T-helper 2 cell treated with Interferon-gamma antibody and Interleukin-4, amounts not matched to agents 5 μg/mL and 100 μg/mL, for 36 hours (primary cell): ENCODE results near the gene KRT23.
A peak's percentile ranks its signal among the peaks of the same experiment; 100 is the strongest.

ENCODE experiments used
- DNase-seq: peaks from one replicate; pipeline ENCODE4 v3.0.0; 2021; ENCODE audit warnings: low spot score
- H3K27ac Mint-ChIP-seq: one replicate; pipeline ENCODE4 v1.8.0; 2021; ENCODE audit warnings: mild to moderate bottlenecking, mixed read lengths
- H3K27me3 Mint-ChIP-seq: one replicate; pipeline ENCODE4 v1.8.0; 2021; ENCODE audit warnings: low read depth, mixed read lengths
- H3K36me3 Mint-ChIP-seq: one replicate; pipeline ENCODE4 v1.8.0; 2021; ENCODE audit warnings: low read depth, mixed read lengths
- H3K4me1 Mint-ChIP-seq: one replicate; pipeline ENCODE4 v1.8.0; 2021; ENCODE audit warnings: low read depth, mixed read lengths
- H3K4me3 Mint-ChIP-seq: one replicate; pipeline ENCODE4 v1.8.0; 2022; ENCODE audit warnings: mild to moderate bottlenecking, moderate library complexity, mixed read lengths
- H3K9me3 Mint-ChIP-seq: one replicate; pipeline ENCODE4 v1.8.0; 2021; ENCODE audit warnings: mixed read lengths

The KRT23 gene

DNA sequence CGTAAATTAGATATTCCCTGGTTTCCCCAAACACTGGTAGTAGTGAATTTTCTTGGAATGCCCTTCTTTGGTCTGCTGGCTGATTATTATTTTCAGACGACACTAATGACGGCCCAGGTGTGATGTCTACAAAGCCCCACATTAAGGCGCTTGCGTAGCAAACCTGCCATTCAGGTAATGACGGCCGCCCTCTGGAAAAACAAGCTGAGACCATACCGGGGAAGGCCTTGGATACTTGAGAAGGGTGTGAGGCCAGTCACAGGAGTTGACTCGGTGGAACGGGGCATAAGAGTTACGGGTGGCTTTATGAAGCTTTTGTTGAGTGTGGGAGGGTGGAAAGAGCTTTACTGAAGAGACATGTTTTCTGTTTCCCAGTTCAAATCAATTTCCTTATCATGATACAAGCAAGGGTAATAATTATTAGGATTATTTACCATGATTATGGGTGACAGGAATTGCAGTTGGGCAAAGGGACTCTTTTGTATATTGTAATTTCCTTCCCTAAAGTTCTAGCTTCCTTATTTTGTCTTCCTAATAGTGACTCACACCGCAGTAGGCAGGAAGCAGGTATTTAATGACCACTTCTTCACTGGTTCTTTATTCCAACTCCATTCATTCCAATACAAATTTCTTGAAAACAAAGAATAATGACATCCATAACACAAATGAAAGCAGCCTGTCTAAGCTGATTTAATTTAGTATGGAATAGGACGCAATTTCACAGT lies 24.8 kb downstream of the KRT23 start:
- DNase-seq: no peak
- Mint-ChIP-seq H3K4me1 (no peaks in the 10 kb centered on the region), H3K36me3 (no peaks in the 10 kb centered on the region), H3K27me3 (peaks cover 30% of the 10 kb centered on the region), H3K27ac (no peak overlapping the region), H3K9me3 (no peaks in the 10 kb centered on the region), H3K4me3 (no peak overlapping the region)

DNA sequence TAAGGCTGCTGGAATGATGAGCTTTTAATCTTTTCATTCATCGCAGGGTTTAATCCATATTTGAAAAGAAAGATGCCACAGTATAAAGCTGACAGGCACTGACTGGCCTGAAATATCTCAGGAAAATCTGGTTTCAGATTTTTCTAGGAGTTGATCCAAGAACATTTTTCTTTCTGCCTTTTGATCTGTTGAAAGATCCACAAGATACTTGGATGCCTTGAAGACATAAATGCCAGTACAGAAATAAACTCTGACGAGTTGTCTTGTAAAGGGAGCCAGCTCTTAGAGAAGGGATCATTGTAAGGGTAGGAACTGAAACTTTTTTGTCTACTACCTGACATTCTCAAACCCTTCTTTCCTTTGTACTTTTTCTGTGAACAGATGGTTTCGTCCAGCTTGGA lies 27.0 kb downstream of the KRT23 start:
- H3K4me3 Mint-ChIP-seq: no peak overlapping the region
- no peaks in the 10 kb centered on the region for H3K9me3 Mint-ChIP-seq
- H3K4me1 Mint-ChIP-seq: no peaks in the 10 kb centered on the region
- H3K27me3 Mint-ChIP-seq: peaks cover 31% of the 10 kb centered on the region
- no peaks in the 10 kb centered on the region for H3K36me3 Mint-ChIP-seq
- H3K27ac Mint-ChIP-seq: no peak overlapping the region
- no peak for DNase-seq

GRCh38 chr17:40909755-40910154 lies 27.7 kb downstream of the KRT23 start:
- Mint-ChIP-seq H3K27ac (no peak overlapping the region), H3K27me3 (peaks cover 33% of the 10 kb centered on the region), H3K4me3 (no peak overlapping the region), H3K9me3 (no peaks in the 10 kb centered on the region), H3K36me3 (no peaks in the 10 kb centered on the region), H3K4me1 (no peaks in the 10 kb centered on the region)
- no peak for DNase-seq

- Mint-ChIP-seq H3K36me3 (no peaks in the 10 kb centered on the region), H3K4me3 (no peak overlapping the region), H3K27ac (no peak overlapping the region), H3K27me3 (peaks cover 36% of the 10 kb centered on the region), H3K4me1 (no peaks in the 10 kb centered on the region), H3K9me3 (no peaks in the 10 kb centered on the region)
- peak; percentile 50 for DNase-seq
Measured at GRCh38 chr17:40909351-40909750, 28.1 kb downstream of the KRT23 start.

- Mint-ChIP-seq H3K27me3 (peaks cover 34% of the 10 kb centered on the region), H3K4me1 (peaks cover 8% of the 10 kb centered on the region), H3K9me3 (no peaks in the 10 kb centered on the region), H3K4me3 (no peak overlapping the region), H3K27ac (no peak overlapping the region), H3K36me3 (no peaks in the 10 kb centered on the region)
- DNase-seq: no peak
Measured at GRCh38 chr17:40906613-40907012, 30.8 kb downstream of the KRT23 start.

DNA sequence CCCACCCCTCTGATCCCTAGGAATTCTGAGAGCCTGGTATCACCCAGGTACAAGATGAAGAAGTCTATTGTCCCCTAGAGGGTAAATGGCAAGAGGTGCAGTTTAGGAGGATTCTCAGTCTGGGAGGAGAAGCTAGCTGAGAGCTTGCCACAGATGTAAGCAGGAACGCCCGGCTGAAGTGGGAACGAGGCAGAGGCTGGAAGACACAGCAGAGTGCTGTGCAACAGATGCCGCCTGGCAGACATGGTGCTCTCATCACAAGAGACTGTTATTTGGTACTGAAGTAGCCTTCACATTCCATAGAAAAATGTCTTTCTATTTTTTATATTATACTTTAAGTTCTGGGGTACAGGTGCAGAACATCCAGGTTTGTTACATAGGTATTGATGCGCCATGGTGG lies 32.1 kb downstream of the KRT23 start:
- DNase-seq: no peak
- no peak overlapping the region for H3K27ac Mint-ChIP-seq
- H3K27me3 Mint-ChIP-seq: peaks cover 30% of the 10 kb centered on the region
- peaks cover 8% of the 10 kb centered on the region for H3K4me1 Mint-ChIP-seq
- no peaks in the 10 kb centered on the region for H3K36me3 Mint-ChIP-seq
- H3K4me3 Mint-ChIP-seq: no peak overlapping the region
- no peaks in the 10 kb centered on the region for H3K9me3 Mint-ChIP-seq

GRCh38 chr17:40903129-40903847 lies 34.2 kb downstream of the KRT23 start:
- H3K27me3 Mint-ChIP-seq: peaks cover 23% of the 10 kb centered on the region

DNA sequence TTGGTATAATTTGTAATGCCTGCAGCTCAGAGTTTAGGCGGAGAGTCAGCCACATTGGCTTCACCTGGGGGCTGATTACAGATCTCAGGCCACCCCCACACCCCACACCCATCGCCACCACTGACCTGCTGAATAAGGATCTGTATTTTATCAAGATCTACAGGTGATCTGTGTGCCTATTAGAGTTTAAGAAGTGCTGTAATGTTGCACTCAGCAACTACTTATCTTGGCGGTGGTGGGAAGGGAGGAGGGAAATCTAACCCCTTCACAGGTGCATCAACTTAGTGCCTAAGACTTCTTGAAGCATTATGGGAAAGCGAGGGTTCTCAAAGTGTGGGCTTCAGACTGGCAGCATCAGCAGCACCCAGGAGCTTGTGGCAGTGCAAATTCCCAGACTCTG lies 34.9 kb downstream of the KRT23 start:
- no peaks in the 10 kb centered on the region for H3K9me3 Mint-ChIP-seq
- DNase-seq: no peak
- H3K27me3 Mint-ChIP-seq: peaks cover 21% of the 10 kb centered on the region
- H3K4me3 Mint-ChIP-seq: no peak overlapping the region
- no peaks in the 10 kb centered on the region for H3K36me3 Mint-ChIP-seq
- H3K4me1 Mint-ChIP-seq: peaks cover 8% of the 10 kb centered on the region
- no peak overlapping the region for H3K27ac Mint-ChIP-seq

More at GRCh38 chr17:40903129-40903847, 34.2 kb downstream of the KRT23 start:
- no peak overlapping the region for H3K4me3 Mint-ChIP-seq
- DNase-seq: no peak
- H3K27ac Mint-ChIP-seq: no peak overlapping the region
- H3K36me3 Mint-ChIP-seq: no peaks in the 10 kb centered on the region
- peaks cover 8% of the 10 kb centered on the region for H3K4me1 Mint-ChIP-seq
- H3K9me3 Mint-ChIP-seq: no peaks in the 10 kb centered on the region

DNA sequence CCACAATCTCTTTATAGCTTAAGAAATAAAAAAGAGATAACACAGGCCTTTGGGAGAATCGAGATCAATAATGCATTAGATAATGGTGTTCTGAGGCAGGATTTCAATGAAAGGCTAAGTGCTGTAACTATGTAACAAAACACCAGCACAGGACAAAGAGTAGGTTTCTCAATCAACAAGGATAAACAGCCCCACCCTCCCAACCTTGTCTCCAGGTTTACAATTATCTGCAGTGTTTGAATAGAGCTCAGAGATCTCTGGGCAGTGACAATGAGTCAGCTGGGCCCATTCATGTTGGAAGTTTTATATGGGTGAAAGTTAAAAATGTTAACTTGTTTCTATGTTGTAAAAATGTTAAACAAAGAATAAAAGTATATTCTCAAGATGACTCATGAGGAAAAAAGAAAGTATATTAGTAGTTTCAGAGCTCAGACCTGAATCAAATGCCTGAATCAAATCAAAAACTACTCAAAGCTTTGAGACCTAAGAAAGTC lies 35.4 kb downstream of the KRT23 start:
- no peak overlapping the region for H3K4me3 Mint-ChIP-seq
- H3K27me3 Mint-ChIP-seq: peaks cover 24% of the 10 kb centered on the region
- no peak for DNase-seq
- peaks cover 8% of the 10 kb centered on the region for H3K4me1 Mint-ChIP-seq
- H3K27ac Mint-ChIP-seq: no peak overlapping the region
- no peaks in the 10 kb centered on the region for H3K9me3 Mint-ChIP-seq
- no peaks in the 10 kb centered on the region for H3K36me3 Mint-ChIP-seq

GRCh38 chr17:40900809-40901356 lies 36.6 kb downstream of the KRT23 start:
- peaks cover 20% of the 10 kb centered on the region for H3K27me3 Mint-ChIP-seq
- H3K36me3 Mint-ChIP-seq: no peaks in the 10 kb centered on the region
- no peak for DNase-seq
- peaks cover 8% of the 10 kb centered on the region for H3K4me1 Mint-ChIP-seq
- H3K9me3 Mint-ChIP-seq: no peaks in the 10 kb centered on the region
- no peak overlapping the region for H3K27ac Mint-ChIP-seq
- no peak overlapping the region for H3K4me3 Mint-ChIP-seq

DNA sequence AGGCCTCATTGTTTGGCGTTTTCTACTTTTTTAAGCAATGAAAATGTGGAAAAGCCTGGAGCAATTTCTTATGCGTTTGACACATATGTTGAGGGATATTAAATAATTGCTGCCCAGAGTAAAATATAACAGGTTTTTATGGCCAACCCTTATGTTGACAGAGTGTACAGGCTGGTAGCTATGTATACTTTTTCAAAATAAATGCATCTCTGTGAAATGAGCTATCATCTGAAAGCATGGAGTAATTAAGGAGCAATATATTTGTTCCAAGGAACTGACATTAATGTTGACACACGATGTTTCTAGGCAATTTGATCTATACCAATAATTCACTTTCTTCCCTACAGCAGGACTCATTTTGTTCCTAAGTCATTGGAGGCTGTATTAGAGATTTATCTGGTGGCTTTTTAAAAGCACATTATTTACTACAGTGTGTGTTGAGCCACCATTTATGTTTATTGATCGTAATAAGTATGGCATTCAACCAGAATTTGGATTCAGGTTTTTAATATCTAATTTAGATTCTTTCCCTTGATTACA lies 40.5 kb downstream of the KRT23 start:
- Mint-ChIP-seq H3K4me3 (no peak overlapping the region), H3K27ac (no peak overlapping the region), H3K4me1 (no peaks in the 10 kb centered on the region), H3K27me3 (peaks cover 29% of the 10 kb centered on the region), H3K9me3 (no peaks in the 10 kb centered on the region), H3K36me3 (no peaks in the 10 kb centered on the region)
- no peak for DNase-seq

DNA sequence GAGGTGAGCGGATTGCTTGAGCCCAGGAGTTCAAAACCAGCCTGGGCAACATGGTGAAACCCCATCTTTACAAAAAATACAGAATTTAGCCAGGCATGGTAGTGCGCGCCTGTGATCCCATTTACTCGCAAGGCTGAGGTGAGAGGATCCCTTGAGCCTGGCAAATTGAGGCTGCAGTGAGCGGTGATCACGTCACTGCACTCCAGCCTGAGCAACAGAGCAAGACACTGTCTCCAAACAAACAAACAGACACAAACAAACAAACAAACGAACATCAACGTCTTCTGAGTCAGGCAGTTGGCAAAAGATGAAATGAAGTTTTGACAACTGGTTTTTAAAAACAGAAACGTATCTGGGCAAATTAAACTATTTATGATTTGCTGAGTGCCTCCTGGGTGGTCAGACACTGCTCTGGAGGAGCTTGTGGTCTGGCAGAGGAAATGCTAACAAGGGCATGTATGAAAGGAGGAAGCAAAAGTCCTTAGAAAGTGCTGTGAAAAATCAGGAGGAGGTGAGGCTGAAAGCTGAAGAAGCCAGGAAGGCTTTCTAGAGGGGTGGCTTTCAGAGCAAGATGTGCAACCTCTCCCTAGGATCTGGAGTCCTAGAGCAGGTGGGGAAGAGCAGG lies 42.2 kb downstream of the KRT23 start:
- Mint-ChIP-seq H3K9me3 (no peaks in the 10 kb centered on the region), H3K4me1 (no peaks in the 10 kb centered on the region), H3K4me3 (no peak overlapping the region), H3K27ac (no peak overlapping the region), H3K27me3 (peaks cover 29% of the 10 kb centered on the region), H3K36me3 (no peaks in the 10 kb centered on the region)
- no peak for DNase-seq

- Mint-ChIP-seq H3K27me3 (peaks cover 35% of the 10 kb centered on the region), H3K36me3 (no peaks in the 10 kb centered on the region), H3K4me3 (no peak overlapping the region), H3K27ac (no peak overlapping the region), H3K9me3 (no peaks in the 10 kb centered on the region), H3K4me1 (no peaks in the 10 kb centered on the region)
- no peak for DNase-seq
Measured at GRCh38 chr17:40888196-40888720, 49.2 kb downstream of the KRT23 start.
